ENCODE measurements around the gene PLA2G4B. TPM values are rescaled to one million over a fixed set of nuclear protein-coding genes. Genes with fewer than 3 reads are reported as not detected.

The PLA2G4B gene
- total RNA-seq, 1 donor from 2014 or later = 1.8 TPM

DNA sequence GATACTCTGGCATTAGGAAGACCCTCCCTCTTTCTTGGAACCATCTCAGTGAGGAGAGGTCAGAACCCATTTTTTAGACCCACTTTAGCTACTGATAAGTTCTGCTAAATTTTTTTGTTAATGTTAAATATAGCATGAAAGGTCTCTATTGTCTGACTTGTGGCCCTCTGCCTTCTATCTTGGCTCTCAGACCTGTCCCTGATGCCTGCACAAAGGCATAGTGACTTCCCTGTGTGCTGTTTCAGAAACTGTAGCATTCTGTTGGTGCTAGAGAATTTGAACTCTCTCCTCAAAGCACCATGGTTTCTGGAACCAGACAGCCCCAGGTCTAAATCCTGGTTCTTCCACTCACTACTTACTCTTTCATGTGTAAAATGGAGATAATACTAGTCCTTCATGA lies 49.0 kb upstream of the PLA2G4B start:
- Mint-ChIP-seq H3K36me3 (ENCODE audit: low read depth, unreplicated experiment) (no peaks in the 10 kb centered on the region), H3K4me3 (ENCODE audit: unreplicated experiment) (no peak overlapping the region), H3K4me1 (ENCODE audit: low read depth, unreplicated experiment) (peaks cover 48% of the 10 kb centered on the region), H3K9me3 (ENCODE audit: unreplicated experiment) (no peaks in the 10 kb centered on the region), H3K27me3 (ENCODE audit: low read depth, unreplicated experiment) (no peaks in the 10 kb centered on the region), H3K27ac (ENCODE audit: unreplicated experiment) (peak overlapping the region; percentile 66)
- no peaks in the 10 kb centered on the region for H3K9me3 ChIP-seq (ENCODE audit: insufficient read depth, low read depth, low read length)
- H2AFZ ChIP-seq (ENCODE audit: low read depth, low read length) = no peak overlapping the region
- FAIRE-seq (no peak), DNase-seq (ENCODE audit: low read depth) (no peak)
- peaks cover 86% of the 10 kb centered on the region for H3K79me2 ChIP-seq (ENCODE audit: insufficient read depth, low read length)
- no peak for TF ChIP-seq EZH2 (IDR thresholded peaks at IDR 0.05; ENCODE audit: insufficient read depth, low read length)
- TF ChIP-seq, protein P1, sequence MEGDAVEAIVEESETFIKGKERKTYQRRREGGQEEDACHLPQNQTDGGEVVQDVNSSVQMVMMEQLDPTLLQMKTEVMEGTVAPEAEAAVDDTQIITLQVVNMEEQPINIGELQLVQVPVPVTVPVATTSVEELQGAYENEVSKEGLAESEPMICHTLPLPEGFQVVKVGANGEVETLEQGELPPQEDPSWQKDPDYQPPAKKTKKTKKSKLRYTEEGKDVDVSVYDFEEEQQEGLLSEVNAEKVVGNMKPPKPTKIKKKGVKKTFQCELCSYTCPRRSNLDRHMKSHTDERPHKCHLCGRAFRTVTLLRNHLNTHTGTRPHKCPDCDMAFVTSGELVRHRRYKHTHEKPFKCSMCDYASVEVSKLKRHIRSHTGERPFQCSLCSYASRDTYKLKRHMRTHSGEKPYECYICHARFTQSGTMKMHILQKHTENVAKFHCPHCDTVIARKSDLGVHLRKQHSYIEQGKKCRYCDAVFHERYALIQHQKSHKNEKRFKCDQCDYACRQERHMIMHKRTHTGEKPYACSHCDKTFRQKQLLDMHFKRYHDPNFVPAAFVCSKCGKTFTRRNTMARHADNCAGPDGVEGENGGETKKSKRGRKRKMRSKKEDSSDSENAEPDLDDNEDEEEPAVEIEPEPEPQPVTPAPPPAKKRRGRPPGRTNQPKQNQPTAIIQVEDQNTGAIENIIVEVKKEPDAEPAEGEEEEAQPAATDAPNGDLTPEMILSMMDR (IDR thresholded peaks at IDR 0.05; ENCODE audit: insufficient read depth, low read depth, low read length) = no peak
- H3K27me3 ChIP-seq (ENCODE audit: insufficient read depth, low read length) = no peaks in the 10 kb centered on the region
- H4K20me1 ChIP-seq (ENCODE audit: insufficient read depth, low read length) = peaks cover 43% of the 10 kb centered on the region
- peaks cover 20% of the 10 kb centered on the region for H3K4me1 ChIP-seq (ENCODE audit: insufficient read depth, low read length)
- H3K36me3 ChIP-seq (ENCODE audit: insufficient read depth, low read length) = no peaks in the 10 kb centered on the region
- H3K27ac ChIP-seq (ENCODE audit: low read depth, low read length) = peak overlapping the region; percentile 1
- peak overlapping the region; percentile 5 for H3K4me2 ChIP-seq (ENCODE audit: low read length)
- no peak overlapping the region for H3K9ac ChIP-seq (ENCODE audit: low read length)
- no peak overlapping the region for H3K4me3 ChIP-seq (ENCODE audit: insufficient read depth, low read depth, low read length)

DNA sequence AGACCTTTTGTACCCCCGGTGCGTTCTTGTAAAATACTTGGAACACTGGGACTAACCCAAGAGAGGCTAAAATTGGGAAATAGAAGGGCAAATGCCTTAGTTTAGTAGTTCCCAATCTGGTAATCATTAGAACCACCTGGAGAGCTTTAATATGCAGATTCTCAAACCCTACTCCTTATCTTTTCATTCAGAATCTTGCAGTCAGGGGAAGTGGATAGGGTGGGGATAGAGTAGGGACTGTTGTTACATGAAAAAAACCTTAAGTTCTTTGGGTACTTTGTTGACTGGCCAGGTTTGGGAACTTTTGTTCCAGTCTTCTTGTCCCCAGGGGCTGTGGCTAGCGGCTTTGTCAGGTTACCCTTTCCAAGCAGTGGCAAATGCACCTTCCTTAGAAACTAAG lies 48.5 kb upstream of the PLA2G4B start:
- H3K27ac Mint-ChIP-seq (ENCODE audit: unreplicated experiment) = peak overlapping the region; percentile 89
- Histone ChIP-seq H3K4me3 (ENCODE audit: insufficient read depth, low read depth, low read length) (no peak overlapping the region), H3K4me2 (ENCODE audit: low read length) (peak overlapping the region; percentile 79), H3K79me2 (ENCODE audit: insufficient read depth, low read length) (peaks cover 84% of the 10 kb centered on the region), H2AFZ (ENCODE audit: low read depth, low read length) (no peak overlapping the region), H3K9me3 (ENCODE audit: insufficient read depth, low read depth, low read length) (no peaks in the 10 kb centered on the region), H3K27ac (ENCODE audit: low read depth, low read length) (peak overlapping the region; percentile 91), H4K20me1 (ENCODE audit: insufficient read depth, low read length) (peaks cover 43% of the 10 kb centered on the region), H3K4me1 (ENCODE audit: insufficient read depth, low read length) (peaks cover 20% of the 10 kb centered on the region), H3K27me3 (ENCODE audit: insufficient read depth, low read length) (no peaks in the 10 kb centered on the region), H3K9ac (ENCODE audit: low read length) (peak overlapping the region; percentile 27), H3K36me3 (ENCODE audit: insufficient read depth, low read length) (no peaks in the 10 kb centered on the region)
- FAIRE-seq = no peak
- DNase-seq (ENCODE audit: low read depth) = no peak
- no peaks in the 10 kb centered on the region for H3K9me3 Mint-ChIP-seq (ENCODE audit: unreplicated experiment)
- no peaks in the 10 kb centered on the region for H3K27me3 Mint-ChIP-seq (ENCODE audit: low read depth, unreplicated experiment)
- H3K4me3 Mint-ChIP-seq (ENCODE audit: unreplicated experiment) = no peak overlapping the region
- peaks cover 48% of the 10 kb centered on the region for H3K4me1 Mint-ChIP-seq (ENCODE audit: low read depth, unreplicated experiment)
- H3K36me3 Mint-ChIP-seq (ENCODE audit: low read depth, unreplicated experiment) = no peaks in the 10 kb centered on the region
- TF ChIP-seq, protein P1 (IDR thresholded peaks at IDR 0.05; ENCODE audit: insufficient read depth, low read depth, low read length) = no peak
- TF ChIP-seq EZH2 (IDR thresholded peaks at IDR 0.05; ENCODE audit: insufficient read depth, low read length) = no peak

- H3K9me3 Mint-ChIP-seq (ENCODE audit: unreplicated experiment) = no peaks in the 10 kb centered on the region
- H3K27ac ChIP-seq (ENCODE audit: low read depth, low read length) = peak overlapping the region; percentile 91
Observed at GRCh38 chr15:41790756-41791546, 47.7 kb upstream of the PLA2G4B start.

More at GRCh38 chr15:41790756-41791546, 47.7 kb upstream of the PLA2G4B start:
- Mint-ChIP-seq H3K27ac (ENCODE audit: unreplicated experiment) (peak overlapping the region; percentile 89), H3K4me3 (ENCODE audit: unreplicated experiment) (peak overlapping the region; percentile 9), H3K36me3 (ENCODE audit: low read depth, unreplicated experiment) (no peaks in the 10 kb centered on the region), H3K4me1 (ENCODE audit: low read depth, unreplicated experiment) (peaks cover 50% of the 10 kb centered on the region), H3K27me3 (ENCODE audit: low read depth, unreplicated experiment) (no peaks in the 10 kb centered on the region)
- H3K4me3 ChIP-seq (ENCODE audit: insufficient read depth, low read depth, low read length) = peak overlapping the region; percentile 34
- H3K4me2 ChIP-seq (ENCODE audit: low read length) = peak overlapping the region; percentile 79
- H3K9me3 ChIP-seq (ENCODE audit: insufficient read depth, low read depth, low read length) = no peaks in the 10 kb centered on the region
- FAIRE-seq (no peak), DNase-seq (ENCODE audit: low read depth) (peak; percentile 83)
- no peaks in the 10 kb centered on the region for H3K27me3 ChIP-seq (ENCODE audit: insufficient read depth, low read length)
- H3K9ac ChIP-seq (ENCODE audit: low read length) = peak overlapping the region; percentile 64
- no peaks in the 10 kb centered on the region for H3K36me3 ChIP-seq (ENCODE audit: insufficient read depth, low read length)
- H3K4me1 ChIP-seq (ENCODE audit: insufficient read depth, low read length) = peaks cover 20% of the 10 kb centered on the region
- H2AFZ ChIP-seq (ENCODE audit: low read depth, low read length) = no peak overlapping the region
- TF ChIP-seq, protein P1 (IDR thresholded peaks at IDR 0.05; ENCODE audit: insufficient read depth, low read depth, low read length) = no peak
- no peak for TF ChIP-seq EZH2 (IDR thresholded peaks at IDR 0.05; ENCODE audit: insufficient read depth, low read length)
- peaks cover 44% of the 10 kb centered on the region for H4K20me1 ChIP-seq (ENCODE audit: insufficient read depth, low read length)
- peaks cover 80% of the 10 kb centered on the region for H3K79me2 ChIP-seq (ENCODE audit: insufficient read depth, low read length)

Measured in astrocyte (in vitro differentiated cells and primary cell).